ENCODE measurements around the gene CSPG5.
A peak's percentile ranks its signal among the peaks of the same experiment; 100 is the strongest.

Gene CSPG5

GRCh38 chr3:47588053-47588452 is 9.4 kb upstream of the CSPG5 start:
- H3K4me1 ChIP-seq, result no peaks in the 10 kb centered on the region
- no peak overlapping the region for H3K9ac ChIP-seq
- no peak for TF ChIP-seq Cebpa-rat (IDR thresholded peaks at IDR 0.05)
- no peaks in the 10 kb centered on the region for H3K9me3 ChIP-seq
- H4K20me1 ChIP-seq, result peaks cover 93% of the 10 kb centered on the region
- no peak overlapping the region for H3K4me2 ChIP-seq
- H3K27ac ChIP-seq, result no peak overlapping the region
- no peak overlapping the region for H3K4me3 ChIP-seq
- peaks cover 87% of the 10 kb centered on the region for H3K36me3 ChIP-seq
- H3K27me3 ChIP-seq, result no peaks in the 10 kb centered on the region

- no peak for TF ChIP-seq Cebpa-rat (IDR thresholded peaks at IDR 0.05)
- Histone ChIP-seq H3K27ac (no peak overlapping the region), H3K9me3 (no peaks in the 10 kb centered on the region), H3K9ac (no peak overlapping the region), H4K20me1 (peaks cover 93% of the 10 kb centered on the region), H3K4me2 (no peak overlapping the region), H3K4me1 (no peaks in the 10 kb centered on the region), H3K27me3 (peaks cover 3% of the 10 kb centered on the region), H3K36me3 (peaks cover 74% of the 10 kb centered on the region), H3K4me3 (no peak overlapping the region)
Measured at GRCh38 chr3:47586746-47587145, 8.1 kb upstream of the CSPG5 start.

- peaks cover 5% of the 10 kb centered on the region; the same call in 1 of the 2 replicates for H3K4me1 ChIP-seq
- no peak overlapping the region for H3K9ac ChIP-seq
- H4K20me1 ChIP-seq, result peaks cover 93% of the 10 kb centered on the region
- no peak overlapping the region for H3K4me2 ChIP-seq
- H3K36me3 ChIP-seq, result peaks cover 42% of the 10 kb centered on the region
- no peak overlapping the region for H3K27ac ChIP-seq
- H3K27me3 ChIP-seq, result peaks cover 35% of the 10 kb centered on the region
- H3K9me3 ChIP-seq, result no peaks in the 10 kb centered on the region
- TF ChIP-seq Cebpa-rat (IDR thresholded peaks at IDR 0.05), result no peak
- H3K4me3 ChIP-seq, result no peak overlapping the region
Measured at GRCh38 chr3:47583320-47584075, 4.8 kb upstream of the CSPG5 start.

- Histone ChIP-seq H3K9ac (no peak overlapping the region), H3K4me2 (no peak overlapping the region), H3K36me3 (peaks cover 26% of the 10 kb centered on the region), H3K9me3 (no peaks in the 10 kb centered on the region), H3K27me3 (peaks cover 52% of the 10 kb centered on the region), H4K20me1 (peaks cover 87% of the 10 kb centered on the region), H3K27ac (no peak overlapping the region), H3K4me1 (peaks cover 13% of the 10 kb centered on the region), H3K4me3 (no peak overlapping the region)
- no peak for TF ChIP-seq Cebpa-rat (IDR thresholded peaks at IDR 0.05)
Measured at GRCh38 chr3:47581835-47582234, 3.2 kb upstream of the CSPG5 start.

- Histone ChIP-seq H3K4me2 (no peak overlapping the region), H3K36me3 (peaks cover 22% of the 10 kb centered on the region), H3K27ac (no peak overlapping the region), H3K9ac (no peak overlapping the region), H3K4me1 (peaks cover 13% of the 10 kb centered on the region), H4K20me1 (peaks cover 85% of the 10 kb centered on the region), H3K4me3 (no peak overlapping the region), H3K9me3 (no peaks in the 10 kb centered on the region), H3K27me3 (peaks cover 56% of the 10 kb centered on the region)
- TF ChIP-seq Cebpa-rat (IDR thresholded peaks at IDR 0.05), result no peak
Measured at GRCh38 chr3:47581422-47581821, 2.8 kb upstream of the CSPG5 start.

GRCh38 chr3:47580481-47580880 is 1.8 kb upstream of the CSPG5 start:
- no peak for TF ChIP-seq Cebpa-rat (IDR thresholded peaks at IDR 0.05)
- Histone ChIP-seq H3K9me3 (no peaks in the 10 kb centered on the region), H3K9ac (no peak overlapping the region), H3K27ac (no peak overlapping the region), H3K36me3 (peaks cover 12% of the 10 kb centered on the region), H3K27me3 (peaks cover 60% of the 10 kb centered on the region), H4K20me1 (peaks cover 78% of the 10 kb centered on the region), H3K4me2 (no peak overlapping the region), H3K4me3 (no peak overlapping the region), H3K4me1 (peaks cover 13% of the 10 kb centered on the region)

- Histone ChIP-seq H3K27me3 (peaks cover 60% of the 10 kb centered on the region), H3K4me3 (no peak overlapping the region), H3K27ac (no peak overlapping the region), H3K9ac (no peak overlapping the region), H3K9me3 (no peaks in the 10 kb centered on the region), H3K36me3 (peaks cover 6% of the 10 kb centered on the region), H3K4me2 (no peak overlapping the region), H3K4me1 (peaks cover 13% of the 10 kb centered on the region), H4K20me1 (peaks cover 72% of the 10 kb centered on the region)
- no peak for TF ChIP-seq Cebpa-rat (IDR thresholded peaks at IDR 0.05)
Measured at GRCh38 chr3:47579875-47580274, 1.2 kb upstream of the CSPG5 start.

GRCh38 chr3:47578119-47578632 is 489 bp downstream of the CSPG5 start:
- H3K27me3 ChIP-seq, result peaks cover 60% of the 10 kb centered on the region
- no peak overlapping the region for H3K27ac ChIP-seq
- H3K4me1 ChIP-seq, result peaks cover 13% of the 10 kb centered on the region
- no peaks in the 10 kb centered on the region for H3K9me3 ChIP-seq
- H3K4me2 ChIP-seq, result peak overlapping the region; percentile 100
- H3K4me3 ChIP-seq, result peak overlapping the region; percentile 77
- peak overlapping the region; percentile 50; the same call in 1 of the 2 replicates for H3K9ac ChIP-seq
- H3K36me3 ChIP-seq, result no peaks in the 10 kb centered on the region
- H4K20me1 ChIP-seq, result peaks cover 57% of the 10 kb centered on the region
- no peak for TF ChIP-seq Cebpa-rat (IDR thresholded peaks at IDR 0.05)

- Histone ChIP-seq H3K27ac (no peak overlapping the region), H3K36me3 (no peaks in the 10 kb centered on the region), H3K9me3 (no peaks in the 10 kb centered on the region), H4K20me1 (peaks cover 51% of the 10 kb centered on the region), H3K4me3 (peak overlapping the region; percentile 77), H3K4me1 (peaks cover 13% of the 10 kb centered on the region), H3K4me2 (peak overlapping the region; percentile 100), H3K9ac (no peak overlapping the region), H3K27me3 (peaks cover 60% of the 10 kb centered on the region)
- no peak for TF ChIP-seq Cebpa-rat (IDR thresholded peaks at IDR 0.05)
Measured at GRCh38 chr3:47577583-47578118, 1.0 kb downstream of the CSPG5 start.

All from BLaER1 (cell line).